Parathyroid adenoma (tissue), 2 donors: ENCODE measurements around the gene PSMF1.

Experiments
- H2AFZ ChIP-seq: fragments of 300-600 bp; sonication (generic); one replicate; pipeline ENCODE4 v1.7.0; 2017; ENCODE audit warnings: antibody characterized with exemption, mild to moderate bottlenecking
- H3K27ac ChIP-seq: fragments of 300-600 bp; sonication (generic); one replicate; pipeline ENCODE4 v1.7.0; 2017
- H3K27me3 ChIP-seq: fragments of 300-600 bp; sonication (generic); one replicate; pipeline ENCODE4 v1.7.0; 2017; ENCODE audit warnings: low read length; ENCODE audit not compliant: control insufficient read depth, insufficient read depth
- H3K36me3 ChIP-seq: fragments of 300-600 bp; sonication (generic); one replicate; pipeline ENCODE4 v1.7.0; 2017; ENCODE audit warnings: low read length; ENCODE audit not compliant: control insufficient read depth, insufficient read depth
- H3K4me1 ChIP-seq: fragments of 300-600 bp; sonication (generic); one replicate; pipeline ENCODE4 v1.7.0; 2017; ENCODE audit warnings: control low read depth
- H3K4me2 ChIP-seq: fragments of 300-600 bp; sonication (generic); one replicate; pipeline ENCODE4 v1.7.0; 2017; ENCODE audit warnings: low read length
- H3K4me3 ChIP-seq: fragments of 300-600 bp; sonication (generic); one replicate; pipeline ENCODE4 v1.7.0; 2017; ENCODE audit warnings: low read depth, low read length
- H3K79me2 ChIP-seq: fragments of 300-600 bp; sonication (generic); one replicate; pipeline ENCODE4 v1.7.0; 2017; ENCODE audit warnings: control low read depth
- H3K9ac ChIP-seq: fragments of 300-600 bp; sonication (generic); one replicate; pipeline ENCODE4 v1.7.0; 2017; ENCODE audit warnings: mild to moderate bottlenecking
- H3K9me3 ChIP-seq: fragments of 300-600 bp; sonication (generic); one replicate; pipeline ENCODE4 v1.7.0; 2017; ENCODE audit warnings: low read length; ENCODE audit not compliant: control insufficient read depth
- CTCF ChIP-seq: fragments of 300-600 bp; sonication (generic); IDR thresholded peaks from one replicate; pipeline ENCODE4 v1.7.0; 2017; ENCODE audit warnings: antibody characterized with exemption, mild to moderate bottlenecking
- donor health status: primary hyperparathyroidism.

The PSMF1 gene

GRCh38 chr20:1184638-1185315 is 66.4 kb downstream of the PSMF1 start, which contains the start of gene TMEM74B:
Gene TMEM74B, minus strand, starts transcription at chr20:1184981. Its CDS starts 1,180 bp downstream, at chr20:1183801.
- TF ChIP-seq CTCF, result no peak
- peaks cover 3% of the 10 kb centered on the region for H3K4me1 ChIP-seq
- peak within 1 kb of the TSS; percentile 67 for H3K4me2 ChIP-seq
- H3K79me2 ChIP-seq, result no peaks in the 10 kb centered on the region
- peak within 1 kb of the TSS; percentile 53 for H3K4me3 ChIP-seq
- H3K36me3 ChIP-seq, result no peaks in the 10 kb centered on the region
- no peak within 1 kb of the TSS for H3K9ac ChIP-seq
- peak within 1 kb of the TSS; percentile 69 for H2AFZ ChIP-seq
- H3K9me3 ChIP-seq, result no peaks in the 10 kb centered on the region
- no peaks in the 10 kb centered on the region for H3K27me3 ChIP-seq
- no peak within 1 kb of the TSS for H3K27ac ChIP-seq

GRCh38 chr20:1185316-1185741 is 66.9 kb downstream of the PSMF1 start:
- no peak overlapping the region for H3K27ac ChIP-seq

GRCh38 chr20:1185790-1186334 is 67.5 kb downstream of the PSMF1 start:
- peaks cover 3% of the 10 kb centered on the region for H3K4me1 ChIP-seq
- TF ChIP-seq CTCF, result peak; percentile 60
- H3K4me2 ChIP-seq, result peak overlapping the region; percentile 37
- H3K27me3 ChIP-seq, result no peaks in the 10 kb centered on the region
- H2AFZ ChIP-seq, result peak overlapping the region; percentile 69
- no peak overlapping the region for H3K9ac ChIP-seq
- no peaks in the 10 kb centered on the region for H3K9me3 ChIP-seq
- no peaks in the 10 kb centered on the region for H3K36me3 ChIP-seq
- H3K79me2 ChIP-seq, result no peaks in the 10 kb centered on the region
- H3K27ac ChIP-seq, result peak overlapping the region; percentile 36
- H3K4me3 ChIP-seq, result no peak overlapping the region

More at GRCh38 chr20:1185316-1185741, 66.9 kb downstream of the PSMF1 start:
- Histone ChIP-seq H3K4me1 (peaks cover 3% of the 10 kb centered on the region), H2AFZ (peak overlapping the region; percentile 69), H3K9me3 (no peaks in the 10 kb centered on the region), H3K27me3 (no peaks in the 10 kb centered on the region), H3K79me2 (no peaks in the 10 kb centered on the region), H3K4me2 (peak overlapping the region; percentile 67), H3K9ac (no peak overlapping the region), H3K4me3 (peak overlapping the region; percentile 53), H3K36me3 (no peaks in the 10 kb centered on the region)
- TF ChIP-seq CTCF, result no peak

GRCh38 chr20:1186367-1186991 is 68.1 kb downstream of the PSMF1 start:
- Histone ChIP-seq H3K36me3 (no peaks in the 10 kb centered on the region), H3K27ac (peak overlapping the region; percentile 36), H3K4me1 (peaks cover 3% of the 10 kb centered on the region), H3K79me2 (no peaks in the 10 kb centered on the region), H2AFZ (no peak overlapping the region), H3K4me2 (no peak overlapping the region), H3K9ac (no peak overlapping the region), H3K27me3 (no peaks in the 10 kb centered on the region), H3K9me3 (no peaks in the 10 kb centered on the region), H3K4me3 (no peak overlapping the region)
- TF ChIP-seq CTCF, result no peak
